ENCODE data around the gene SPIRE1. TPM values are rescaled to one million over a fixed set of nuclear protein-coding genes. Genes with fewer than 3 reads are reported as not detected.

The SPIRE1 gene
- total RNA-seq, 1 experiment from 2014 or later: 16.6 TPM

- Histone ChIP-seq H3K4ac (ENCODE audit: low read depth, low read length) (no peak overlapping the region), H2BK5ac (ENCODE audit: insufficient read length, low read length) (no peak overlapping the region), H3K27ac (ENCODE audit: insufficient read length, low read depth, low read length) (no peak overlapping the region), H3K18ac (ENCODE audit: insufficient read length, low read depth, low read length) (no peak overlapping the region), H2AK5ac (ENCODE audit: insufficient read length, low read length) (no peak overlapping the region), H2BK20ac (ENCODE audit: low read depth, low read length, poor library complexity, severe bottlenecking) (no peak overlapping the region), H2BK15ac (ENCODE audit: low read depth, low read length) (no peak overlapping the region), H3K14ac (ENCODE audit: insufficient read depth, low read length) (no peak overlapping the region), H3K56ac (ENCODE audit: insufficient read length, low read depth, low read length) (no peak overlapping the region), H3K4me2 (ENCODE audit: insufficient read depth, insufficient read length, low read length) (no peak overlapping the region), H4K20me1 (ENCODE audit: control insufficient read depth, insufficient read depth, insufficient read length) (no peaks in the 10 kb centered on the region), H3K4me1 (ENCODE audit: insufficient read depth, low read length) (peaks cover 3% of the 10 kb centered on the region; the same call in 1 of the 2 replicates), H3K23ac (ENCODE audit: insufficient read length, low read depth, low read length) (no peak overlapping the region), H2BK12ac (ENCODE audit: insufficient read length, low read depth, low read length) (no peak overlapping the region), H3K79me2 (ENCODE audit: insufficient read depth, low read length) (no peaks in the 10 kb centered on the region; the same call in 1 of the 2 replicates), H2BK120ac (ENCODE audit: low read depth, low read length, poor library complexity, severe bottlenecking) (no peak overlapping the region), H3K27me3 (ENCODE audit: insufficient read depth, low read length) (no peaks in the 10 kb centered on the region), H4K5ac (ENCODE audit: insufficient read length, low read depth, low read length) (no peak overlapping the region), H3K23me2 (ENCODE audit: insufficient read length, low read depth, low read length, poor library complexity, severe bottlenecking) (peaks cover under 1% of the 10 kb centered on the region), H3T11ph (ENCODE audit: low read length) (no peak overlapping the region), H2AFZ (ENCODE audit: low read length) (no peak overlapping the region), H3K9ac (ENCODE audit: extremely low read depth, insufficient read length, low read length) (no peak overlapping the region), H3K79me1 (ENCODE audit: insufficient read depth, low read depth, low read length, poor library complexity, severe bottlenecking) (no peaks in the 10 kb centered on the region), H3K9me3 (ENCODE audit: control insufficient read depth, low read depth, low read length) (no peaks in the 10 kb centered on the region), H4K91ac (ENCODE audit: insufficient read length, low read depth, low read length) (no peak overlapping the region), H4K8ac (replicated peaks; ENCODE audit: insufficient read length, low read depth, low read length) (no peak overlapping the region)
- peaks cover 13% of the 10 kb centered on the region for H3K27me3 Mint-ChIP-seq (ENCODE audit: low read depth)
- DNase-seq: no peak
- H3K4me3 Mint-ChIP-seq: no peak overlapping the region; a peak in 2 of 5 replicates
- peaks cover 0 to 9% (median 2%) of the 10 kb centered on the region in 3 experiments; a peak in 4 of 7 replicates for H3K36me3 Mint-ChIP-seq (ENCODE audit: insufficient read depth in 1 of 3, low read depth in 3 of 3)
- peak overlapping the region; percentile 3 to 81 (median 5); a peak in 5 of 7 replicates for H3K27ac Mint-ChIP-seq
- H3K4me1 Mint-ChIP-seq: peaks cover 40 to 45% of the 10 kb centered on the region in 2 experiments
- H3K9me3 Mint-ChIP-seq: no peaks in the 10 kb centered on the region; a peak in 1 of 5 replicates
- TF ChIP-seq CTCF (conservative IDR thresholded peaks at IDR 0.05): no peak
- WGBS (ENCODE audit: extremely low coverage, insufficient read length, low lambda C conversion rate): 100% methylated on average over 2 of the region's 4 CpGs
These were observed 6.3 kb downstream of the SPIRE1 start for GRCh38 chr18:12651651-12652050.

All from H9 (cell line).